HEK293 (cell line): ENCODE measurements around the gene CNDP2.

Experiments used
- HOXA7 ChIP-seq: sonication (generic); formaldehyde crosslinking; IDR thresholded peaks from 2 replicates; pipeline ENCODE4 v1.8.1; 2022; ENCODE audit warnings: missing genetic modification reagents, borderline replicate concordance
- MEIS1 ChIP-seq: sonication (generic); formaldehyde crosslinking; IDR thresholded peaks from 2 replicates; pipeline ENCODE4 v1.8.1; 2022; ENCODE audit warnings: missing genetic modification reagents, mild to moderate bottlenecking, borderline replicate concordance
- ZFP3 ChIP-seq: fragments of 450-650 bp; formaldehyde crosslinking; IDR thresholded peaks from 2 replicates; pipeline ENCODE4 v1.5.1; 2016; ENCODE audit warnings: low read depth, missing biosample characterization, missing genetic modification characterization
- ZNF266 ChIP-seq: fragments of 450-650 bp; formaldehyde crosslinking; IDR thresholded peaks from 2 replicates; pipeline ENCODE4 v1.5.1; 2016; ENCODE audit warnings: missing biosample characterization, missing genetic modification characterization, low read depth
- ZNF274 ChIP-seq, 2 experiments: fragments of 200-500 bp in 1 of 2; fragments of 450-650 bp in 1 of 2; sonication (Bioruptor generic) in 1 of 2; formaldehyde crosslinking in 1 of 2; IDR thresholded peaks; 2 replicates each; pipeline versions ENCODE4 v1.5.1 to v1.6.1; 2014 to 2016; ENCODE audit warnings: borderline replicate concordance in 1 of 2, inconsistent platforms in 1 of 2, low read length in 1 of 2, missing biosample characterization in 1 of 2, missing genetic modification characterization in 1 of 2
- TF ChIP-seq, protein P1 (sequence below): fragments of 450-650 bp; formaldehyde crosslinking; IDR thresholded peaks from 2 replicates; pipeline ENCODE4 v1.5.1; 2016; ENCODE audit warnings: missing biosample characterization, missing genetic modification characterization
- TF ChIP-seq, protein P2 (sequence below): fragments of 450-650 bp; formaldehyde crosslinking; IDR thresholded peaks from 2 replicates; pipeline ENCODE4 v1.5.1; 2016; ENCODE audit warnings: missing biosample characterization, missing genetic modification characterization

DNA sequence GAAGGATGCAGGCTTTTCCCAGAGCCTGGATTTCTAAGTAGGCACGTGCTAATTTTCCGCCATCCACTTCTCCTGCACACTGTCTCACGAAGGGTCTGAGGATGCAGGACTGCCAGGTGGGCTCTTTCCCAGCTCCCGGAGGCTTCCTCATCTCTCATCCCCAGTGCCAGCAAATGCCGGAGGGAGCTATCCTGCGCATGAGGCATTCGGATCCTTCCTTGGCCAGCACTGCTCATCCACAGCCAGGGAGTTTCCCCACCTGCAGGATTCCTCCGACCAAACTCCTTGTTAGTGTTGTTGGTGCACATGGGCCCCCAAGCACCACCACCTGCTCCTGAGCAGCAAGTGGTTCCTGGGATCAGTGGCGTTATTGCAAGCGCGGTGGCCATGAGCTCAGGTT is 43.1 kb downstream of the CNDP2 start:
- no peak for TF ChIP-seq ZNF274 (IDR thresholded peaks at IDR 0.05; ENCODE audit: low read length)
- no peak for TF ChIP-seq ZNF274 (tag by site-specific recombination; IDR thresholded peaks at IDR 0.05; ENCODE audit: borderline replicate concordance)
- TF ChIP-seq, protein P1, sequence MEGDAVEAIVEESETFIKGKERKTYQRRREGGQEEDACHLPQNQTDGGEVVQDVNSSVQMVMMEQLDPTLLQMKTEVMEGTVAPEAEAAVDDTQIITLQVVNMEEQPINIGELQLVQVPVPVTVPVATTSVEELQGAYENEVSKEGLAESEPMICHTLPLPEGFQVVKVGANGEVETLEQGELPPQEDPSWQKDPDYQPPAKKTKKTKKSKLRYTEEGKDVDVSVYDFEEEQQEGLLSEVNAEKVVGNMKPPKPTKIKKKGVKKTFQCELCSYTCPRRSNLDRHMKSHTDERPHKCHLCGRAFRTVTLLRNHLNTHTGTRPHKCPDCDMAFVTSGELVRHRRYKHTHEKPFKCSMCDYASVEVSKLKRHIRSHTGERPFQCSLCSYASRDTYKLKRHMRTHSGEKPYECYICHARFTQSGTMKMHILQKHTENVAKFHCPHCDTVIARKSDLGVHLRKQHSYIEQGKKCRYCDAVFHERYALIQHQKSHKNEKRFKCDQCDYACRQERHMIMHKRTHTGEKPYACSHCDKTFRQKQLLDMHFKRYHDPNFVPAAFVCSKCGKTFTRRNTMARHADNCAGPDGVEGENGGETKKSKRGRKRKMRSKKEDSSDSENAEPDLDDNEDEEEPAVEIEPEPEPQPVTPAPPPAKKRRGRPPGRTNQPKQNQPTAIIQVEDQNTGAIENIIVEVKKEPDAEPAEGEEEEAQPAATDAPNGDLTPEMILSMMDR (tag by site-specific recombination): no peak
- no peak for TF ChIP-seq HOXA7 (CRISPR knock-in tag)
- TF ChIP-seq MEIS1 (CRISPR knock-in tag): no peak
- TF ChIP-seq, protein P2, sequence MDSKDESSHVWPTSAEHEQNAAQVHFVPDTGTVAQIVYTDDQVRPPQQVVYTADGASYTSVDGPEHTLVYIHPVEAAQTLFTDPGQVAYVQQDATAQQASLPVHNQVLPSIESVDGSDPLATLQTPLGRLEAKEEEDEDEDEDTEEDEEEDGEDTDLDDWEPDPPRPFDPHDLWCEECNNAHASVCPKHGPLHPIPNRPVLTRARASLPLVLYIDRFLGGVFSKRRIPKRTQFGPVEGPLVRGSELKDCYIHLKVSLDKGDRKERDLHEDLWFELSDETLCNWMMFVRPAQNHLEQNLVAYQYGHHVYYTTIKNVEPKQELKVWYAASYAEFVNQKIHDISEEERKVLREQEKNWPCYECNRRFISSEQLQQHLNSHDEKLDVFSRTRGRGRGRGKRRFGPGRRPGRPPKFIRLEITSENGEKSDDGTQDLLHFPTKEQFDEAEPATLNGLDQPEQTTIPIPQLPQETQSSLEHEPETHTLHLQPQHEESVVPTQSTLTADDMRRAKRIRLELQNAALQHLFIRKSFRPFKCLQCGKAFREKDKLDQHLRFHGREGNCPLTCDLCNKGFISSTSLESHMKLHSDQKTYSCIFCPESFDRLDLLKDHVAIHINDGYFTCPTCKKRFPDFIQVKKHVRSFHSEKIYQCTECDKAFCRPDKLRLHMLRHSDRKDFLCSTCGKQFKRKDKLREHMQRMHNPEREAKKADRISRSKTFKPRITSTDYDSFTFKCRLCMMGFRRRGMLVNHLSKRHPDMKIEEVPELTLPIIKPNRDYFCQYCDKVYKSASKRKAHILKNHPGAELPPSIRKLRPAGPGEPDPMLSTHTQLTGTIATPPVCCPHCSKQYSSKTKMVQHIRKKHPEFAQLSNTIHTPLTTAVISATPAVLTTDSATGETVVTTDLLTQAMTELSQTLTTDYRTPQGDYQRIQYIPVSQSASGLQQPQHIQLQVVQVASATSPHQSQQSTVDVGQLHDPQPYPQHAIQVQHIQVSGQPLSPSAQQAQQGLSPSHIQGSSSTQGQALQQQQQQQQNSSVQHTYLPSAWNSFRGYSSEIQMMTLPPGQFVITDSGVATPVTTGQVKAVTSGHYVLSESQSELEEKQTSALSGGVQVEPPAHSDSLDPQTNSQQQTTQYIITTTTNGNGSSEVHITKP: no peak
- TF ChIP-seq ZFP3: no peak
- no peak for TF ChIP-seq ZNF266 (tag by site-specific recombination)
